ENCODE results near the gene SDC1.

DNA sequence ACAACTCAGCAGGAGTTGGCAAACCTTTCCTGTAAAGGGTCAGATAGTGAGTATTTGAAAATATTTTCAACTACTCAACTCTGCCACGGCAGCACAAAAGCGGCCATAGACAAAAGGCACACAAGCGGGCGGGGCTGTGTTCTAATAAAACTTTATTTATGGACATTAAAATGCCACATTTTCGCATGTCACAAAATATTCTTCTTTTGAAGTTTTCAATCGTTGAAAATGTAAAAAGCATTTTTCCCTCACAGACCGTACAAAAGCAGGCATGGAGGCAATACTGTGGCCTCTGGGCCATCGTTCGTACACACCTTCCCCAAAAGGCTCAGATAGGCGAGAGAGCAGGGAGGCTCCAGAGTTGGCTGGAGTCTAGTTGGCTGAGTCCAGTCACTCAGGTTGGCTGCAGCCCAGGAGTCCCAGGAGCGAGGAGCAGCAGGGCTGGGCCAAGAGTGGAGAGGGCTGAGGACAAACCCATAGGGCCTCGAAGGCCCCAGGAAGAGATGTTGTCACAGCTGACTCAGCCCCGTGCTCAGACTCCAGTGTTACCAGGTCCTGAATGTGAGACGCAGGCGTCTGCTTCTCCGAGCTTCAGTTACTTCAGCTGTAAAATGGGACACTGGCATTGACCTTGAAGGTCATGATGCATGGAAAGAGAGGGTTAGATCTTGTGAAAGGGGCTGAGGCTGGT lies 42.5 kb downstream of the SDC1 start:
- TF ChIP-seq, protein P1, sequence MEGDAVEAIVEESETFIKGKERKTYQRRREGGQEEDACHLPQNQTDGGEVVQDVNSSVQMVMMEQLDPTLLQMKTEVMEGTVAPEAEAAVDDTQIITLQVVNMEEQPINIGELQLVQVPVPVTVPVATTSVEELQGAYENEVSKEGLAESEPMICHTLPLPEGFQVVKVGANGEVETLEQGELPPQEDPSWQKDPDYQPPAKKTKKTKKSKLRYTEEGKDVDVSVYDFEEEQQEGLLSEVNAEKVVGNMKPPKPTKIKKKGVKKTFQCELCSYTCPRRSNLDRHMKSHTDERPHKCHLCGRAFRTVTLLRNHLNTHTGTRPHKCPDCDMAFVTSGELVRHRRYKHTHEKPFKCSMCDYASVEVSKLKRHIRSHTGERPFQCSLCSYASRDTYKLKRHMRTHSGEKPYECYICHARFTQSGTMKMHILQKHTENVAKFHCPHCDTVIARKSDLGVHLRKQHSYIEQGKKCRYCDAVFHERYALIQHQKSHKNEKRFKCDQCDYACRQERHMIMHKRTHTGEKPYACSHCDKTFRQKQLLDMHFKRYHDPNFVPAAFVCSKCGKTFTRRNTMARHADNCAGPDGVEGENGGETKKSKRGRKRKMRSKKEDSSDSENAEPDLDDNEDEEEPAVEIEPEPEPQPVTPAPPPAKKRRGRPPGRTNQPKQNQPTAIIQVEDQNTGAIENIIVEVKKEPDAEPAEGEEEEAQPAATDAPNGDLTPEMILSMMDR (IDR thresholded peaks at IDR 0.05), result no peak
- no peak for TF ChIP-seq ZFX (IDR thresholded peaks at IDR 0.05; ENCODE audit: borderline replicate concordance)

Measured in 22Rv1 (cell line).